GM12801 (cell line): ENCODE data around the gene PAQR9.

Experiments used
- TF ChIP-seq, protein P1 (sequence below): IDR thresholded peaks from one replicate; pipeline ENCODE4 v1.5.1; 2011; ENCODE audit warnings: control low read depth; ENCODE audit not compliant: insufficient read length; ENCODE audit errors: extremely low read depth

The PAQR9 gene

DNA sequence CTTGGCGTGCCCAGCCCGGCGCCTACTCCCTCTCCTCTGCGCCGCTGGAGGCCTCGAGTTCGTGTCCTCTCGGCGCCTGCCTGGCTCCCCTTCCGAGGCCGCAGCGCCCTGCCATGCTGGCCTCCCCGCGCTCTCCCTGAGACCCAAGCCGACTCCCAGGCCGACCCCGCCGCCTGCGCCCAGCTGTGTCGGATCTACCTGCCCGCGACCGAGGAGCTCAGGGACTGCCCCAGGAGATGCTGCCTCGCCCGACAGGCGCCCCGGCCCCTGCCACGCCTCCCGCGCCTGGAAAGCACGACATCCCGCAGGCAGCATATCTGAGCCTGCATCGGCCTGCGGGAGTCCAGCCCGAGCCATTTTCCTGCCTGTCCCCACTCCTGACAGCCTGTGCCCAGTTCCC lies 16.1 kb downstream of the PAQR9 start:
- TF ChIP-seq, protein P1, sequence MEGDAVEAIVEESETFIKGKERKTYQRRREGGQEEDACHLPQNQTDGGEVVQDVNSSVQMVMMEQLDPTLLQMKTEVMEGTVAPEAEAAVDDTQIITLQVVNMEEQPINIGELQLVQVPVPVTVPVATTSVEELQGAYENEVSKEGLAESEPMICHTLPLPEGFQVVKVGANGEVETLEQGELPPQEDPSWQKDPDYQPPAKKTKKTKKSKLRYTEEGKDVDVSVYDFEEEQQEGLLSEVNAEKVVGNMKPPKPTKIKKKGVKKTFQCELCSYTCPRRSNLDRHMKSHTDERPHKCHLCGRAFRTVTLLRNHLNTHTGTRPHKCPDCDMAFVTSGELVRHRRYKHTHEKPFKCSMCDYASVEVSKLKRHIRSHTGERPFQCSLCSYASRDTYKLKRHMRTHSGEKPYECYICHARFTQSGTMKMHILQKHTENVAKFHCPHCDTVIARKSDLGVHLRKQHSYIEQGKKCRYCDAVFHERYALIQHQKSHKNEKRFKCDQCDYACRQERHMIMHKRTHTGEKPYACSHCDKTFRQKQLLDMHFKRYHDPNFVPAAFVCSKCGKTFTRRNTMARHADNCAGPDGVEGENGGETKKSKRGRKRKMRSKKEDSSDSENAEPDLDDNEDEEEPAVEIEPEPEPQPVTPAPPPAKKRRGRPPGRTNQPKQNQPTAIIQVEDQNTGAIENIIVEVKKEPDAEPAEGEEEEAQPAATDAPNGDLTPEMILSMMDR = no peak

DNA sequence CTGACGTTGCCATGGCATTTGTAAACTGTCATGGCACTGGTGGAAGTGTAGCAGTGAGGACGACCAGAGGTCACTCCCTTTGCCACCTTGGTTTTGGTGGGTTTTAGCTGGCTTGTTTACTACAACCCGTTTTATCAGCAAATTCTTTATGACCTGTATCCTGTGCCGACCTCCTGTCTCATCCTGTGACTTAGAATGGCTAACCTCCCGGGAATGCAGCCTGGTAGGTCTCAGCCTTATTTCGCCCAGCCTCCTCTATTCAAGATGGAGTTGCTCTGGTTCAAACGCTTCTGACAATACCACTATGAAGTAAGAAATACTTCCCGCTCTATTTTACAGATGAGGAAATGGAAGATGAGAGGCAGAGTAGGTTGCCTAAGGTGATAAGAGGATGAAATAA lies 16.6 kb downstream of the PAQR9 start:
- TF ChIP-seq, protein P1 = no peak

DNA sequence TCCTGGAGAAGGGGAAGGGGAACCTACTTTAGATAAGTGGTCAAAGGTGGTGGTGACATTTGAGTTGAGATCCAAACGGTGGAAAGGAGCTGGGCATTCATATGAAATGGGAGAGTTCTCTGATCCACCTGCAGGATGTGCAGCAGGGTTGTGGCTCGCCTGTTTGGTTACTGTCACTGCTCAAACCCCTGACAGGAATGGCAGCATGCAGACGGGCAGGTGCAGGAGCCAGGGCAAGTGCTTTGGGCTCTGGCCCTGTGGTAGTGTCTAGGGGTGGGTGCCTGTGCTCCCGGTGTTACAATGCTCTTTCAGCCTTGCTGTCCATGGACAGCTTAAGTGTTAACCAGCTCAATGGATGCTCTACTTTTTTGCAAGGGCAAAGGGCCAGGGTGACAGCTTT lies 18.5 kb downstream of the PAQR9 start:
- TF ChIP-seq, protein P1 = no peak

DNA sequence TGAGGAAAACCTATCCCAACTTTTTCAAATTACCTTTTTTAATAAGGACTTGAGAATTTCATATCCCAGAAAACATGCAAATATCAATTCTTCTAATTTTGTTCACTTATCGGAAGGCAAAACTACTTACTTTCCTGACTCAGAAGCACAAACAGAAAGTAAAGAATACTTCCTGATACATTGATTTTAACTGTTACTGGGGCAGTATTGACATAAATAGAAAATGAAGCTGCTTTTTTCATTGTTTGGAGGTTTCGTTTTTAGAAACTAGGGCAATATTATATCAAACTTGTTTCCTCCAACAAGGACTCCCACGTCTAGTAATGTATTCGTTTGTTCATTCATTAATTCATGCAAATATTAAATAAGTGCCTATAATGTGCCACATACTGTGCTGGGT lies 19.1 kb downstream of the PAQR9 start:
- TF ChIP-seq, protein P1 = no peak

DNA sequence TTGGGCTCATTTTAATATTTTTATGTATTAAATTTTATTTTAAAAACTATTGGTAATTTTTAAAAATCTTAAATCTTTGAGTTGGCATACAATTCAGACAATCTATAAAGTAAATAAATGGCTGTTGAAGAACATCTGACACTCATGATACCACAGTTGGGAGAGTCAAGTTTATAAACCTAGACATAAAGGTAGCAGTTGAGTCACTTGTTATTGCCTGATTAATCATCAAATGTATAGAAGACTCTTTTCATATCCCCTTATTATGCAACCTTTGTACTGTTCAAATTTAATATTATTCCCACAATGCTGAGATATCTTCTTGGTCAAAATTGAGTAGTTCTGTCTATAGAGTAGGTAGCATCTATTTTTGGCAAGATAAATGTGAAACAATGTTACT lies 19.6 kb downstream of the PAQR9 start:
- TF ChIP-seq, protein P1 = no peak

DNA sequence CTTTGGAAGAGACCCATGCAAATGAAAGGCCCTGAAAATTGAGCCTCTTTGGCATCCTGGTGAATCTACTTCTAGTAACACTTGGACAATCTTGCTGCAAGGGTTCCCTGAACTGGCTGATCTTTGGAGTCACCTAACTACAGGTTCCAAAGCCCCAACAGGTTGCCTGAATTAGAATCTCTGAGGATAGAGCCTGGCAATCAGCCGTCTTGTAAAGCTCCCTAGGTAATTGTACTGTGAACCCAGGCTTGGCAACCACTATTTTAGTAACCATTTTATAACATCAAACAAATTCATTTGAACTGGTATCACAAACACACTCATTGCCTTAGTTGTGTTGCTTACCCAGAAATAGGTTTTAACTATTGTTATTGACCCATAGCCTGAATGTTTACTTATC lies 20.1 kb downstream of the PAQR9 start:
- TF ChIP-seq, protein P1 = no peak

DNA sequence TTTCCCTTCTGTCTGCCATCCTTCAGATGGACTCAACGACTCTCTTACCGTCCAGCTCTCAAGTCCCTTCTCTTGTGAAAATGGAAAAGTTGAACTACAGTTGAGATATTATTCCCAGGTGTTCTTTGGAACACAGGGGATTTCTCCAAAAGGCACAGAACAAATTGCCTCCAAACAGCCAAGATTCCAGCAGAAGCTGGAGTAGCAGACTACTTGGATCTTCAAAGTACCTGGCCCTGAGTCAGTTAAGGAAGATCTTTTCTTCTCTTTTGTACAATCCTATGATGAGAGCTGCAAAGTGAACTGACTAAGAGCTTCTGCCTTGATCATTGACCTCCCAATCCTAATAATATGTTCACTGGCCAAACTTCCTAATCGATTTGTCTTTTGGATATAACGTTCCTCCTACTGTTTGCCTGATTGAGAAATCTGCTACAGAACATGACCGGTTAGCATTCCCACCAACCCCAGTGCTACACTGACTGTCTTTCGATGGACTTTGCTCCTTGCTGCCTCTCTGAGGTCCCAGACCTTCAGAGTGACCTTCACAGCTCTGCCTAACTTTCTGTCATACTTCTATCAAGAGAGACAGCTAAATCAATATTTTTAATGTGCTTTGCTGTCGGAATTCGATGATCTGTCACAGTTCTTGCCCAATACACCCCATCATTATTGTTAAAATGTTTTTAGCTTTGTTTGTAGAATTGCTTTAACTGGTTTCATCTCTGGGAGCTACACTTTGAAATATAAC lies 21.9 kb downstream of the PAQR9 start:
- TF ChIP-seq, protein P1 = no peak
